Testis (tissue), 3 donors: ENCODE measurements around the gene CALML5. TPM values are rescaled to one million over a fixed set of nuclear protein-coding genes. Genes with fewer than 3 reads are reported as not detected.

ENCODE experiments used
- DNase-seq: peaks from one replicate; pipeline ENCODE4 v3.0.0-alpha.2; 2019
- H3K27ac ChIP-seq, 2 donors: fragments of 200-600 bp; sonication (generic); one replicate each; pipeline ENCODE4 v1.5.1; 2019
- H3K27me3 ChIP-seq: fragments of 200-600 bp; sonication (generic); one replicate; pipeline ENCODE4 v1.5.1; 2019
- H3K36me3 ChIP-seq: fragments of 200-600 bp; sonication (generic); one replicate; pipeline ENCODE4 v1.5.1; 2017; ENCODE audit warnings: low read depth; ENCODE audit errors: missing control alignments
- H3K4me1 ChIP-seq: fragments of 200-600 bp; sonication (generic); one replicate; pipeline ENCODE4 v1.5.1; 2019
- H3K4me3 ChIP-seq, 2 donors: fragments of 200-600 bp; sonication (generic); one replicate each; pipeline ENCODE4 v1.5.1; 2017 to 2019
- H3K9me3 ChIP-seq: fragments of 200-600 bp; sonication (generic); one replicate; pipeline ENCODE4 v1.5.1; 2017
- POLR2A ChIP-seq: fragments of 450-650 bp; IDR thresholded peaks from one replicate; pipeline ENCODE4 v1.6.1; 2017; ENCODE audit warnings: antibody characterized with exemption, mild to moderate bottlenecking, moderate library complexity
- WGBS, 2 donors: methylation state at CpG; one replicate each; pipeline ENCODE4 v1.1.5; 2018; 5-methylcytosine and 5-hydroxymethylcytosine counted together
- intact Hi-C: fragments of 100-400 bp; cut with DNase I; formaldehyde crosslinking; loops from one replicate; pipeline ENCODE4 v1.15.1; 2023; ENCODE audit warnings: low total_unique reads
- polyA plus RNA-seq: library from polyadenylated mRNA; stranded (reverse); fragments of 350-450 nt; fragmentation: Illumina TruSeq; extraction: RNeasy Lipid Tissue Mini Kit (QIAGEN cat#74804); gene quantifications from one replicate; pipeline ENCODE4 v1.2.3, GENCODE V29; 2014; ENCODE audit warnings: low read depth, low replicate concordance; ENCODE audit not compliant: insufficient read depth
- total RNA-seq, 2 donors: library from RNA; depleted of rRNA; stranded (reverse); fragments of >200 nt; gene quantifications; one replicate each; pipeline ENCODE4 v1.2.3, GENCODE V29; 2016
- TF ChIP-seq, protein P1 (sequence below), 3 experiments: fragments of 450-650 bp in 2 of 3; fragments of 200-600 bp in 1 of 3; sonication (generic) in 1 of 3; IDR thresholded peaks; one replicate each; pipeline ENCODE4 v1.5.1; 2016 to 2019; ENCODE audit warnings: antibody characterized with exemption in 3 of 3, mild to moderate bottlenecking in 2 of 3, moderate library complexity in 1 of 3

CALML5 gene
- total and polyA plus RNA-seq, 3 donors from 2014 or later = 0.50 TPM; not detected in 2

DNA sequence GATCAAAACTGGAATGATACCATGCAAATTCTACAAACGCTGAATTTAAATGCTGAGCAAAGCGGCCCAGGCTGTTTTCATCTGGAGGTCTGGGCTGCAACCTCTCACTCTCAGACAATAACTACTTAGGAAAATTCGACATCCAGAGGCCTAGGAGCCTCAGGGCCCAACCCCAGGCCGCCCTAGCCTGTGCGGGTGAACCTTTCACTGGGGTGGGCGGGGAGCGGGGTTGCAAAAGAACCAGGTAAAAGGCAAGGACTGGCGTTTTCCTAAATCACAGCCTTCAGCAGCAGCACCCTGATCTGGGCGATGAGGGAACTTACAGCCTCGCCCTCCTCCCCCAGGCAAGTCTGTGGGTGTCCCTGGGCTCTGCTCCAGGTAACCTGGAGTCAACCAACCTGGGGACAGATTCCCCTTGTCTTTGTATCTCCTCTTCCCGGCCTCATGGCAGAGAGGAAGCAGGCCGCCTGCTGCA is 33.4 kb downstream of the CALML5 start:
- 77 to 83% methylated on average over 10 to 12 of the region's 12 CpGs for WGBS, 2 donors
- TF ChIP-seq, protein P1, sequence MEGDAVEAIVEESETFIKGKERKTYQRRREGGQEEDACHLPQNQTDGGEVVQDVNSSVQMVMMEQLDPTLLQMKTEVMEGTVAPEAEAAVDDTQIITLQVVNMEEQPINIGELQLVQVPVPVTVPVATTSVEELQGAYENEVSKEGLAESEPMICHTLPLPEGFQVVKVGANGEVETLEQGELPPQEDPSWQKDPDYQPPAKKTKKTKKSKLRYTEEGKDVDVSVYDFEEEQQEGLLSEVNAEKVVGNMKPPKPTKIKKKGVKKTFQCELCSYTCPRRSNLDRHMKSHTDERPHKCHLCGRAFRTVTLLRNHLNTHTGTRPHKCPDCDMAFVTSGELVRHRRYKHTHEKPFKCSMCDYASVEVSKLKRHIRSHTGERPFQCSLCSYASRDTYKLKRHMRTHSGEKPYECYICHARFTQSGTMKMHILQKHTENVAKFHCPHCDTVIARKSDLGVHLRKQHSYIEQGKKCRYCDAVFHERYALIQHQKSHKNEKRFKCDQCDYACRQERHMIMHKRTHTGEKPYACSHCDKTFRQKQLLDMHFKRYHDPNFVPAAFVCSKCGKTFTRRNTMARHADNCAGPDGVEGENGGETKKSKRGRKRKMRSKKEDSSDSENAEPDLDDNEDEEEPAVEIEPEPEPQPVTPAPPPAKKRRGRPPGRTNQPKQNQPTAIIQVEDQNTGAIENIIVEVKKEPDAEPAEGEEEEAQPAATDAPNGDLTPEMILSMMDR (IDR thresholded peaks at IDR 0.05) = no peak
- TF ChIP-seq POLR2A = no peak
- intact Hi-C loops = no loop called here
- no peaks in the 10 kb centered on the region for H3K4me1 ChIP-seq
- no peak overlapping the region for H3K27ac ChIP-seq
- H3K9me3 ChIP-seq = no peaks in the 10 kb centered on the region
- H3K4me3 ChIP-seq = no peak overlapping the region
- DNase-seq = no peak
- H3K36me3 ChIP-seq = no peaks in the 10 kb centered on the region
- no peaks in the 10 kb centered on the region for H3K27me3 ChIP-seq

DNA sequence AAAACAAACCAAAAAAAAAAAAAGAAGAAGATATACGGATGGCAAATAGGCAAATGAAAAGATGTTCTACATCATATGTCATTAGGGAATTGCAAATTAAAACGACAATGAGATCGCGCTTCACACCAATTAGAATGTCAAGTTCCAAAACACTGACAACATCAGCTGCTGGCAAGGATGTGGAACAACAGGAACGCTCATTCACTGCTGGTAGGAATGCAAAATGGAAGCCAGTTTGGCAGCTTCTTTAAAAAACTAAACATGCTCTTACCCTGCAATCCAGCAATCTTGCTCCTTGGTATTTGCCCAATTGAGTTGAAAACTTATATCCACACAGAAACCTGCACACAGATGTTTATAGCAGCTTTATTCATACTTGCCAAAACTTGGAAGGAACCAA is 34.8 kb downstream of the CALML5 start:
- WGBS, 2 donors = 63 to 80% methylated on average over 5 of the region's 5 CpGs
- no peak overlapping the region for H3K4me3 ChIP-seq
- intact Hi-C loops = no loop called here
- H3K27ac ChIP-seq = no peak overlapping the region
- TF ChIP-seq, protein P1 (IDR thresholded peaks at IDR 0.05) = no peak
- no peak for TF ChIP-seq POLR2A
- no peaks in the 10 kb centered on the region for H3K9me3 ChIP-seq
- H3K36me3 ChIP-seq = no peaks in the 10 kb centered on the region
- no peaks in the 10 kb centered on the region for H3K4me1 ChIP-seq
- no peaks in the 10 kb centered on the region for H3K27me3 ChIP-seq
- no peak for DNase-seq

DNA sequence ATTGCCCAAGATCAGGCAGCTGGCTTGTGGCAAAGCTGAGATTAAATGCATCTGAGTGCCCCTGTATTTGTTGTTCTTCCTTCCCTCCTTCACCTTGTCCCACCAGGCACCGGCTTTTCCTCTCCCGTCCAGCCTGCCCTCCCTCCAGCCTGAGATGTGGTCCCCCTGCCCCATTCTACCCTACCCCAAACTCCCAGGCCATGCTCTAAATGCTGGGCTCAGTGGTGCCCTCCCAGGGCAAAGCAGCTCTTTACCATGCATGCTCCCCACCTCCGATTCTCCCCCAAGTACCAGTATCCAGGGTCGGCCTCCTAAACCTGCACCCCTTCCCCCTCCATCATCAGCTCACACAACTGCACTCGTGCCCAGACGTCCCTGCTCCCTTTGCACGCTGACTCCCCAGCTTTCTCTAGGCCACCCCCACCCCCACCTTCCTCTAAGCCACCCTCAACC is 36.5 kb downstream of the CALML5 start:
- intact Hi-C loops = no loop called here
- no peak for TF ChIP-seq POLR2A
- TF ChIP-seq, protein P1 (IDR thresholded peaks at IDR 0.05) = no peak
- no peak for DNase-seq

DNA sequence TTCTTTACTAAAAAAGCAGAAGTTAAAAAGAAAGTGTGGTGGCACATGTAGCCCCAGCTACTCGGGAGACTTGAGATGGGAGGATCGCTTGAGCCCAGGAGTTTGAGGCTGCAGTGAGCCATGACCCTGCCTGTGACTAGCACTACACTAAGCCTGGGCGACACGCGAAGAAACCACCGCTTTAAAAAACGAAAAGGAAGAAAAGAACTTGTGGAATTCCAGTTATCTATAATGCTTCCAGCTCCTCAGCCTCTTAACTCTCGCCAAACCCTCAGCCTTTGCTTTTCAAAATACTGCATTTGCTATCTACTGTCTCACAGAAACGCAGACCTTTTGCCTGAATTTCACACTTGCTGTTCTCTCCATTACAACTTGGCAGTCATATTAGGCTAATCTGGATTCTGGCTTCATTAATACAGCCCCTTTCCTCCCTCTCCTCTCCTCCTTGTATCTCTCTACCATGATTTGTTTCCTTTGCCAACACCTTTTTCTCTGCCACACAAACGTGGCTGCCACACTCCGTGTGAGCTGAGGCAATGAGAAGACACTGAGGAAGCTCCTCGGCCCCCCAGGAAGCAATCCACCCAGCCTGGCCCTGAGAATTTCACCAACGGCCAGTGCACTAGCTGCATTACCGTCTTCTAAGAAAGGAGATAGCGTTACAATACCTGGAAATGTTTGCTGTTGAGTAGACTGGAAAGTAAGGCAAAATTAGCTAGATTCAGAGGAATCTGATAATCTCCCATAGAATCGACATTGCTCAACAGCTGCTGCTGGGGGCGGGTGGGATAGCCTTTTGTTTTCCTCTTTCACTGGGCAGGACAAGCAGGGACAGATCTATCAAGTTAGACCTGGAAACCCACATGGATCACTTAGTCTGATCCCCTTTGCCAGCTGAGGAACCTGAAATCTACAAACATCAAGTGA is 37.2 kb downstream of the CALML5 start:
- intact Hi-C loops = no loop called here
- Histone ChIP-seq H3K9me3 (no peaks in the 10 kb centered on the region), H3K4me1 (no peaks in the 10 kb centered on the region), H3K36me3 (no peaks in the 10 kb centered on the region), H3K4me3 (no peak overlapping the region), H3K27me3 (no peaks in the 10 kb centered on the region), H3K27ac (peak overlapping the region in 1 of 2 donors; percentile 19)
- no peak for DNase-seq
- WGBS, 2 donors = 50 to 55% methylated on average over 17 of the region's 17 CpGs
- no peak for TF ChIP-seq POLR2A
- TF ChIP-seq, protein P1 (IDR thresholded peaks at IDR 0.05) = no peak

More for the DNA sequence above, 36.5 kb downstream of the CALML5 start:
- H3K36me3 ChIP-seq = no peaks in the 10 kb centered on the region
- 94 to 99% methylated on average over 6 to 7 of the region's 7 CpGs for WGBS, 2 donors
- no peaks in the 10 kb centered on the region for H3K27me3 ChIP-seq
- H3K4me1 ChIP-seq = no peaks in the 10 kb centered on the region
- H3K9me3 ChIP-seq = no peaks in the 10 kb centered on the region
- H3K4me3 ChIP-seq = no peak overlapping the region
- no peak overlapping the region for H3K27ac ChIP-seq
